GM12878 (cell line): ENCODE measurements around the gene MGAT4C. TPM values are rescaled to one million over a fixed set of nuclear protein-coding genes. Genes with fewer than 3 reads are reported as not detected.
A peak's percentile ranks its signal among the peaks of the same experiment; 100 is the strongest.

Source experiments
- ATAC-seq: fragments of 200-7000 bp; cut with Tn5 transposase; 3 replicates; pipeline ENCODE4 v1.9.1; 2020; ENCODE audit warnings: mild to moderate bottlenecking, moderate library complexity
- Bru-seq: library from RNA; stranded (reverse); fragments of 400-500 nt; gene quantifications from one replicate; lab custom pipeline; 2021; lab: Mats Ljungman, UMichigan
- BruChase-seq, 2 experiments: library from RNA; stranded (reverse); fragments of 400-500 nt; gene quantifications; one replicate each; lab custom pipeline; 2021; lab: Mats Ljungman, UMichigan
- BruUV-seq: library from RNA; stranded (reverse); fragments of 400-500 nt; replicated peaks from 2 replicates; lab custom pipeline; 2021; lab: Mats Ljungman, UMichigan
- CTCF ChIA-PET: fragments of 300-600 bp; sonication (Branson Sonifier 250); formaldehyde crosslinking; extraction: SDS; loops from one replicate; lab custom pipeline; 2021; ENCODE audit warnings: inconsistent platforms; lab: Yijun Ruan, JAX
- POLR2A ChIA-PET: fragments of 350-600 bp; formaldehyde crosslinking; extraction: SDS; loops from one replicate; lab custom pipeline; 2021; ENCODE audit warnings: inconsistent platforms; lab: Charles Lee
- RAD21 ChIA-PET: fragments of 300-600 bp; sonication (Branson Sonifier 250); formaldehyde crosslinking; loops from one replicate; lab custom pipeline; 2023; ENCODE audit warnings: antibody characterized with exemption; ENCODE audit not compliant: unreplicated experiment; lab: Charles Lee
- SMC1A ChIA-PET: fragments of 300-600 bp; sonication (Branson Sonifier 250); formaldehyde crosslinking; loops from one replicate; lab custom pipeline; 2023; ENCODE audit not compliant: unreplicated experiment, uncharacterized antibody; lab: Charles Lee
- DNase-seq: peaks from one replicate; pipeline ENCODE4 v3.0.0-alpha.2; 2011; ENCODE audit warnings: low read depth, low spot score
- FAIRE-seq: peaks from 3 replicates; lab custom pipeline; 2011; peaks lifted over from hg19 to GRCh38; lab: Jason Lieb, UNC
- H2AFZ ChIP-seq: 2 replicates; pipeline ENCODE4 v1.6.0; 2011; ENCODE audit warnings: low read depth, low read length, control low read depth; ENCODE audit not compliant: control insufficient read depth
- H3K27ac ChIP-seq: 2 replicates; pipeline ENCODE4 v1.5.1; 2011; ENCODE audit warnings: control low read depth; ENCODE audit not compliant: control insufficient read depth, insufficient read depth
- H3K27me3 ChIP-seq, 2 experiments: replicated peaks in 1 of 2; 2 replicates each; pipeline versions ENCODE4 v1.6.0 to v1.6.1; 2011; ENCODE audit warnings: low read length in 1 of 2; ENCODE audit not compliant: control insufficient read depth in 2 of 2, insufficient read depth in 2 of 2
- H3K36me3 ChIP-seq, 2 experiments: 2 replicates each; pipeline ENCODE4 v1.5.1; 2011; ENCODE audit warnings: low read length in 1 of 2; ENCODE audit not compliant: control insufficient read depth in 2 of 2, insufficient read depth in 2 of 2
- H3K4me1 ChIP-seq: 2 replicates; pipeline ENCODE4 v1.6.1; 2011; ENCODE audit warnings: mild to moderate bottlenecking, low read length, moderate library complexity, mixed read lengths; ENCODE audit not compliant: control insufficient read depth, insufficient read depth
- H3K4me2 ChIP-seq: 2 replicates; pipeline ENCODE4 v1.6.0; 2011; ENCODE audit warnings: control low read depth; ENCODE audit not compliant: control insufficient read depth, insufficient read depth
- H3K4me3 ChIP-seq: fragments of 200-600 bp; sonication (generic); 2 replicates; pipeline ENCODE4 v1.5.1; 2016
- H3K79me2 ChIP-seq: 2 replicates; pipeline ENCODE4 v1.6.0; 2011; ENCODE audit warnings: low read length; ENCODE audit not compliant: control insufficient read depth, insufficient read depth
- H3K9ac ChIP-seq: 2 replicates; pipeline ENCODE4 v1.8.0; 2011; ENCODE audit warnings: low read length, control low read depth, mixed read lengths; ENCODE audit not compliant: control insufficient read depth, insufficient read depth
- H3K9me3 ChIP-seq: replicated peaks from 3 replicates; pipeline ENCODE4 v1.5.1; 2011; ENCODE audit warnings: mild to moderate bottlenecking, low read length; ENCODE audit not compliant: control insufficient read depth, insufficient read depth
- H4K20me1 ChIP-seq: 2 replicates; pipeline ENCODE4 v1.6.0; 2011; ENCODE audit not compliant: control insufficient read depth, insufficient read depth
- CBX5 ChIP-seq: sonication (generic); IDR thresholded peaks from 2 replicates; pipeline ENCODE4 v1.6.1; 2016; ENCODE audit warnings: low read depth, moderate library complexity, mild to moderate bottlenecking, inconsistent platforms
- CTCF ChIP-seq, 3 experiments: IDR thresholded peaks in 2 of 3; conservative IDR thresholded peaks in 1 of 3; 2 replicates each; pipeline ENCODE4 v1.5.1; 2011; ENCODE audit warnings: low read depth in 3 of 3, low read length in 3 of 3, mild to moderate bottlenecking in 3 of 3, control low read depth in 2 of 3, moderate library complexity in 2 of 3, inconsistent platforms in 1 of 3, mixed read lengths in 1 of 3; ENCODE audit not compliant: control insufficient read depth in 2 of 3, insufficient read depth in 1 of 3; ENCODE audit errors: extremely low read depth in 1 of 3
- ETV6 ChIP-seq, 2 experiments: fragments of 450-650 bp in 1 of 2; IDR thresholded peaks in 1 of 2; conservative IDR thresholded peaks in 1 of 2; 2 replicates each; pipeline ENCODE4 v1.6.1; 2014; ENCODE audit warnings: antibody characterized with exemption in 1 of 2, borderline replicate concordance in 1 of 2, low read depth in 1 of 2, mild to moderate bottlenecking in 1 of 2, moderate library complexity in 1 of 2
- HDAC6 ChIP-seq: fragments of 200-600 bp; sonication (generic); IDR thresholded peaks from one replicate; pipeline ENCODE4 v1.8.0; 2017; ENCODE audit warnings: antibody characterized with exemption; ENCODE audit not compliant: unreplicated experiment
- HDGF ChIP-seq: fragments of 450-650 bp; IDR thresholded peaks from 2 replicates; pipeline ENCODE4 v1.6.1; 2016; ENCODE audit warnings: antibody characterized with exemption
- IRF3 ChIP-seq: fragments of 450-650 bp; IDR thresholded peaks from 2 replicates; pipeline ENCODE4 v1.6.1; 2014; ENCODE audit warnings: mild to moderate bottlenecking
- MXI1 ChIP-seq: fragments of 150-350 bp; IDR thresholded peaks from 2 replicates; pipeline ENCODE4 v1.6.1; 2011; ENCODE audit warnings: low read depth, mild to moderate bottlenecking, inconsistent platforms, low read length, improper control_type of control experiment
- MYB ChIP-seq: fragments of 150-350 bp; IDR thresholded peaks from 2 replicates; pipeline ENCODE4 v1.6.1; 2014; ENCODE audit warnings: mild to moderate bottlenecking, low read depth, low read length, borderline replicate concordance
- NR2F1 ChIP-seq: fragments of 450-650 bp; conservative IDR thresholded peaks from 2 replicates; pipeline ENCODE4 v1.6.1; 2017; ENCODE audit warnings: mild to moderate bottlenecking
- RAD21 ChIP-seq: IDR thresholded peaks from 2 replicates; pipeline ENCODE4 v1.6.1; 2011; ENCODE audit warnings: mild to moderate bottlenecking, low read depth, low read length, moderate library complexity; ENCODE audit not compliant: insufficient read depth
- RAD51 ChIP-seq: fragments of 450-650 bp; IDR thresholded peaks from 2 replicates; pipeline ENCODE4 v1.6.1; 2016; ENCODE audit warnings: moderate library complexity, mild to moderate bottlenecking, inconsistent platforms
- SP1 ChIP-seq: IDR thresholded peaks from one replicate; pipeline ENCODE4 v1.6.1; 2011; ENCODE audit warnings: low read depth, low read length
- SUPT20H ChIP-seq: IDR thresholded peaks from 2 replicates; pipeline ENCODE4 v1.6.1; 2011; ENCODE audit warnings: low read depth, mild to moderate bottlenecking, low read length, moderate library complexity, borderline replicate concordance; ENCODE audit not compliant: control insufficient read depth
- ZNF217 ChIP-seq: fragments of 450-650 bp; IDR thresholded peaks from 2 replicates; pipeline ENCODE4 v1.6.1; 2017; ENCODE audit warnings: antibody characterized with exemption, mild to moderate bottlenecking
- WGBS: methylation state at CpG from one replicate; pipeline ENCODE4 v1.1.6; 2016; ENCODE audit warnings: low lambda C conversion rate; ENCODE audit not compliant: insufficient replicate concordance, insufficient coverage; ENCODE audit errors: missing lambda C conversion rate; 5-methylcytosine and 5-hydroxymethylcytosine counted together
- in situ Hi-C: fragments of 300-500 bp; cut with MboI; formaldehyde crosslinking; loops from 9 replicates; pipeline ENCODE4 v1.14.3; 2018; ENCODE audit warnings: mixed read lengths
- intact Hi-C: fragments of 100-400 bp; cut with micrococcal nuclease; formaldehyde crosslinking; loops from one replicate; pipeline ENCODE4 v1.14.2; 2022; ENCODE audit not compliant: unreplicated experiment
- long read RNA-seq, 2 experiments: library from polyadenylated mRNA; unstranded; transcript quantifications; one replicate each; pipeline ENCODE4 v2.0.0, GENCODE V29; 2019 to 2020
- polyA minus RNA-seq, 3 experiments: library from RNA; depleted of rRNA, polyadenylated mRNA; stranded (reverse); fragments of >200 nt; gene quantifications; 2 replicates each; pipeline ENCODE4 v1.2.3, GENCODE V29; 2011
- polyA plus RNA-seq, 11 experiments: library from polyadenylated mRNA; depleted of rRNA in 4 of 11; unstranded in 6 of 11; stranded (reverse) in 5 of 11; fragments of >200 nt; fragmentation: Nextera tagmentation in 4 of 11; fragmentation: Illumina TruSeq in 1 of 11; extraction: Ambion mirVana in 4 of 11; extraction: Trizol in 1 of 11; gene quantifications; 1 replicate in 1 of 11; 2 replicates in 10 of 11; pipeline versions ENCODE4 v1.2.1 to v1.2.3, GENCODE V29; 2011 to 2016; ENCODE audit warnings: inconsistent platforms in 2 of 11, missing spikeins in 2 of 11, low read depth in 1 of 11
- total RNA-seq, 4 experiments: library from RNA; depleted of rRNA in 3 of 4; stranded (reverse); fragments of >200 nt in 3 of 4; fragmentation: Illumina TruSeq in 1 of 4; extraction: Trizol in 1 of 4; gene quantifications; 2 replicates each; pipeline versions ENCODE4 v1.2.1 to v1.2.3, GENCODE V29; 2013 to 2021
- TF ChIP-seq, protein P1 (sequence below): fragments of 450-650 bp; IDR thresholded peaks from 2 replicates; pipeline ENCODE4 v1.6.1; 2017; ENCODE audit warnings: borderline replicate concordance

MGAT4C gene
- total RNA-seq (2013; cell fraction: nucleolus; rRNA removed) = not detected in 2 replicates
- total RNA-seq (2014; rRNA removed) = not detected in 2 replicates
- not detected in 2 replicates for total RNA-seq (2014; rRNA removed; fragmentation: Illumina TruSeq; extraction: Trizol)
- not detected in 2 replicates for total RNA-seq (2021)
- not detected for polyA plus RNA-seq (2011; ENCODE audit: low read depth)
- polyA plus RNA-seq (2011; rRNA removed) = not detected in 2 replicates
- polyA plus RNA-seq (2011; cell fraction: cytosol; rRNA removed) = not detected in 2 replicates
- not detected in 2 replicates for polyA plus RNA-seq (2011; cell fraction: nucleus; rRNA removed)
- polyA plus RNA-seq (2012) = not detected in 2 replicates
- polyA plus RNA-seq (2014; fragmentation: Illumina TruSeq; extraction: Trizol) = not detected in 2 replicates
- not detected for polyA plus RNA-seq (2014; fragmentation: Nextera tagmentation; extraction: Ambion mirVana)
- polyA plus RNA-seq (2014; rRNA removed) = not detected in 2 replicates
- polyA plus RNA-seq (2016; fragmentation: Nextera tagmentation; extraction: Ambion mirVana) = not detected
- under 0.01 TPM in 1 of 2 replicates, not detected in the other for polyA minus RNA-seq (2011; rRNA and poly(A)+ RNA removed)
- polyA minus RNA-seq (2011; cell fraction: cytosol; rRNA and poly(A)+ RNA removed) = not detected in 2 replicates
- polyA minus RNA-seq (2011; cell fraction: nucleus; rRNA and poly(A)+ RNA removed) = not detected in 2 replicates
- percentile 0 among the genes with signal in this experiment for Bru-seq, nascent RNA
- BruChase-seq, experiment 1, labeled RNA remaining after a 6-hour chase = percentile 0 among the genes with signal in this experiment
- percentile 0 among the genes with signal in this experiment for BruChase-seq, experiment 2, labeled RNA remaining after a 2-hour chase
- long read RNA-seq, experiment 1 = 0 reads
- long read RNA-seq, experiment 2, partial matches to known transcripts = 0 of 3 reads
- long read RNA-seq, experiment 2, other reads (novel, unspliced or antisense) = 3 of 3 reads

DNA sequence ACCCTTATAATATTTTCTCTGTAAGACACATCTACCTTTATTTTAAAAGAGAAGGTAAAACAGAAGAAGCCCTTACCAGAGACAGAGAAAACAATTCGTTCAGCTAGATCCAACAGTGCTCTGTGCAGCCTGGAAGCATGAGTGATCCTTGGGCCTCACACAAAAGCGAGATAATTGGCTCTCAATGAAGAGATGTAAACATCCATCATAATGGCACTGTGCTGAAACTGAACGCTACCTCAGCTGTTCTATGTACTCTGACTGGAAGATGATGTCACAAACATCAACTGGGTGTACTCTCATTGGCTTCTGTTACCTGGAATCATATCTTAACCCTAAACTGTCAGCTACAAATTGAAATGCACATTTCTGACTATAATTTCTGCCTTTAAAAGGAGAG lies at the start of gene MGAT4C:
Gene MGAT4C, minus strand, starts transcription at position 229 of the 400 bp plus-strand sequence.
- in situ Hi-C loops = no loop called here
- BruUV-seq = no TSS peak

More for the DNA sequence above, at the start of gene MGAT4C:
- Histone ChIP-seq H2AFZ (no peak within 1 kb of the TSS), H3K9ac (no peak within 1 kb of the TSS), H3K9me3 (no peaks in the 10 kb centered on the region), H3K4me1 (no peaks in the 10 kb centered on the region), H4K20me1 (no peaks in the 10 kb centered on the region), H3K36me3 (no peaks in the 10 kb centered on the region), H3K27ac (no peak within 1 kb of the TSS), H3K4me2 (no peak within 1 kb of the TSS), H3K79me2 (no peaks in the 10 kb centered on the region), H3K4me3 (no peak within 1 kb of the TSS), H3K27me3 (no peaks in the 10 kb centered on the region)
- ChIA-PET SMC1A (no interaction called here), POLR2A (no interaction called here), RAD21 (no interaction called here), CTCF (no interaction called here)
- 0% methylated on average over 3 of the region's 3 CpGs for WGBS
- no peak for ATAC-seq
- DNase-seq = no peak
- no peak for FAIRE-seq
- intact Hi-C loops = no loop called here
- TF ChIP-seq MXI1 = no peak
- no peak for TF ChIP-seq HDAC6
- TF ChIP-seq CBX5 = no peak
- no peak for TF ChIP-seq SUPT20H
- TF ChIP-seq RAD51 = no peak
- TF ChIP-seq MYB = no peak
- no peak for TF ChIP-seq ETV6 (conservative IDR thresholded peaks at IDR 0.05 in 1 of 2, IDR thresholded peaks at IDR 0.05 in 1 of 2; ENCODE audit: borderline replicate concordance in 1 of 2, low read depth in 1 of 2)
- TF ChIP-seq IRF3 = no peak
- TF ChIP-seq SP1 = no peak
- no peak for TF ChIP-seq HDGF
- TF ChIP-seq, protein P1, sequence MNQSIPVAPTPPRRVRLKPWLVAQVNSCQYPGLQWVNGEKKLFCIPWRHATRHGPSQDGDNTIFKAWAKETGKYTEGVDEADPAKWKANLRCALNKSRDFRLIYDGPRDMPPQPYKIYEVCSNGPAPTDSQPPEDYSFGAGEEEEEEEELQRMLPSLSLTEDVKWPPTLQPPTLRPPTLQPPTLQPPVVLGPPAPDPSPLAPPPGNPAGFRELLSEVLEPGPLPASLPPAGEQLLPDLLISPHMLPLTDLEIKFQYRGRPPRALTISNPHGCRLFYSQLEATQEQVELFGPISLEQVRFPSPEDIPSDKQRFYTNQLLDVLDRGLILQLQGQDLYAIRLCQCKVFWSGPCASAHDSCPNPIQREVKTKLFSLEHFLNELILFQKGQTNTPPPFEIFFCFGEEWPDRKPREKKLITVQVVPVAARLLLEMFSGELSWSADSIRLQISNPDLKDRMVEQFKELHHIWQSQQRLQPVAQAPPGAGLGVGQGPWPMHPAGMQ = no peak
- TF ChIP-seq NR2F1 = no peak
- TF ChIP-seq RAD21 = no peak
- TF ChIP-seq ZNF217 = no peak
- TF ChIP-seq CTCF (IDR thresholded peaks at IDR 0.05 in 2 of 3, conservative IDR thresholded peaks at IDR 0.05 in 1 of 3; ENCODE audit: control insufficient read depth in 2 of 3, extremely low read depth in 1 of 3, insufficient read depth in 1 of 3, low read depth in 3 of 3, low read length in 3 of 3) = no peak
